Ishikawa (cell line): ENCODE results near the gene RBFOX1.

Experiments
- CEBPB ChIP-seq: IDR thresholded peaks from 2 replicates; pipeline ENCODE4 v1.6.1; 2012
- CREB1 ChIP-seq: IDR thresholded peaks from 2 replicates; pipeline ENCODE4 v1.6.1; 2012; ENCODE audit warnings: low read depth
- EGR1 ChIP-seq: IDR thresholded peaks from 2 replicates; pipeline ENCODE4 v1.6.1; 2012
- EP300 ChIP-seq: IDR thresholded peaks from 2 replicates; pipeline ENCODE4 v1.6.1; 2012; ENCODE audit warnings: borderline replicate concordance
- FOXM1 ChIP-seq: IDR thresholded peaks from 2 replicates; pipeline ENCODE4 v1.6.1; 2012; ENCODE audit warnings: low read depth, borderline replicate concordance
- MAX ChIP-seq: IDR thresholded peaks from 2 replicates; pipeline ENCODE4 v1.6.1; 2012
- NFIC ChIP-seq: IDR thresholded peaks from 2 replicates; pipeline ENCODE4 v1.6.1; 2012
- RAD21 ChIP-seq: IDR thresholded peaks from 2 replicates; pipeline ENCODE4 v1.6.1; 2012; ENCODE audit warnings: low read depth
- REST ChIP-seq: IDR thresholded peaks from 2 replicates; pipeline ENCODE4 v1.6.1; 2012; ENCODE audit warnings: low read depth, mild to moderate bottlenecking
- TAF1 ChIP-seq: IDR thresholded peaks from 2 replicates; pipeline ENCODE4 v1.6.1; 2012; ENCODE audit warnings: low read depth, mild to moderate bottlenecking
- TCF12 ChIP-seq: IDR thresholded peaks from 2 replicates; pipeline ENCODE4 v1.6.1; 2012; ENCODE audit warnings: low read depth
- TEAD4 ChIP-seq: IDR thresholded peaks from 2 replicates; pipeline ENCODE4 v1.6.1; 2012
- USF1 ChIP-seq: IDR thresholded peaks from 2 replicates; pipeline ENCODE4 v1.6.1; 2012
- YY1 ChIP-seq: IDR thresholded peaks from 2 replicates; pipeline ENCODE4 v1.6.1; 2012; ENCODE audit warnings: low read depth
- ZBTB7A ChIP-seq: IDR thresholded peaks from 2 replicates; pipeline ENCODE4 v1.6.1; 2012; ENCODE audit warnings: low read depth

The RBFOX1 gene

GRCh38 chr16:7644176-7644575 is 311.5 kb downstream of the RBFOX1 start:
- TF ChIP-seq TCF12 (no peak), CEBPB (no peak), TEAD4 (no peak), USF1 (no peak), MAX (no peak), CREB1 (no peak)

GRCh38 chr16:7644811-7645210 is 312.2 kb downstream of the RBFOX1 start:
- TF ChIP-seq MAX (no peak), REST (no peak), NFIC (no peak), ZBTB7A (no peak), TCF12 (no peak), EP300 (no peak), RAD21 (no peak), EGR1 (no peak)

GRCh38 chr16:7646821-7647500 is 314.3 kb downstream of the RBFOX1 start:
- no peak for TF ChIP-seq FOXM1
- no peak for TF ChIP-seq REST
- TF ChIP-seq TCF12: no peak
- no peak for TF ChIP-seq NFIC
- TF ChIP-seq TEAD4: no peak
- TF ChIP-seq ZBTB7A: no peak
- TF ChIP-seq TAF1: no peak

- no peak for TF ChIP-seq ZBTB7A
- TF ChIP-seq MAX: no peak
- no peak for TF ChIP-seq CEBPB
- no peak for TF ChIP-seq TAF1
- TF ChIP-seq REST: no peak
- no peak for TF ChIP-seq EP300
- no peak for TF ChIP-seq TEAD4
- TF ChIP-seq YY1: no peak
- no peak for TF ChIP-seq EGR1
- no peak for TF ChIP-seq CREB1
- TF ChIP-seq RAD21: no peak
- TF ChIP-seq USF1: no peak
These were observed 317.8 kb downstream of the RBFOX1 start for GRCh38 chr16:7650431-7650830.

GRCh38 chr16:7651803-7652570 is 319.3 kb downstream of the RBFOX1 start:
- TF ChIP-seq EGR1 (no peak), CREB1 (no peak), ZBTB7A (no peak), MAX (no peak), TEAD4 (no peak), REST (no peak), TAF1 (no peak), CEBPB (no peak), TCF12 (no peak), USF1 (no peak), NFIC (no peak), YY1 (no peak), EP300 (no peak), FOXM1 (no peak), RAD21 (no peak)
